ENCODE results near the gene GMIP. TPM values are rescaled to one million over a fixed set of nuclear protein-coding genes. Genes with fewer than 3 reads are reported as not detected.
A peak's percentile ranks its signal among the peaks of the same experiment; 100 is the strongest.

GMIP gene
- polyA plus RNA-seq, 3 donors: 41.4 to 91.4 (median 75.1) TPM

GRCh38 chr19:19627621-19628500 is 15.6 kb downstream of the GMIP start, which contains the start of gene LPAR2:
Gene LPAR2 (minus strand): TSS chr19:19628220. CDS start chr19:19627275, 945 bp downstream.
- peaks cover 48 to 53% of the 10 kb centered on the region in 2 donors for H3K36me3 Mint-ChIP-seq
- no peak for TF ChIP-seq CTCF (IDR thresholded peaks at IDR 0.05)
- Histone ChIP-seq H3K4me2 (replicated peaks; ENCODE audit: extremely low read depth, low read length, poor library complexity, severe bottlenecking) (peak within 1 kb of the TSS; percentile 82), H3K27ac (ENCODE audit: low read depth in 1 of 2, low read length in 2 of 2) (no peak within 1 kb of the TSS), H3K4me1 (ENCODE audit: control insufficient read depth in 1 of 2, insufficient read depth in 2 of 2, low read length in 2 of 2) (peaks cover 18 to 30% of the 10 kb centered on the region in 2 donors), H2AFZ (ENCODE audit: insufficient read depth, low read depth, low read length, poor library complexity, severe bottlenecking) (peak within 1 kb of the TSS; percentile 11), H3K79me2 (ENCODE audit: insufficient read depth, low read length) (no peaks in the 10 kb centered on the region), H3K27me3 (ENCODE audit: control insufficient read depth in 2 of 2, insufficient read depth in 2 of 2, low read length in 2 of 2) (no peaks in the 10 kb centered on the region), H4K20me1 (ENCODE audit: insufficient read depth, low read length) (peaks cover 51% of the 10 kb centered on the region), H3K9ac (ENCODE audit: insufficient read depth, low read length, poor library complexity, severe bottlenecking) (peak within 1 kb of the TSS; percentile 54), H3K36me3 (replicated peaks in 1 of 2; ENCODE audit: control insufficient read depth in 1 of 2, insufficient read depth in 2 of 2, low read length in 2 of 2) (peaks cover 41 to 48% of the 10 kb centered on the region in 2 donors), H3K4me3 (replicated peaks in 1 of 3; ENCODE audit: low read depth in 2 of 3, low read length in 3 of 3) (peak within 1 kb of the TSS; percentile 7 to 64 (median 17)), H3K9me3 (replicated peaks in 1 of 2; ENCODE audit: control insufficient read depth in 1 of 2, insufficient read depth in 1 of 2, low read length in 2 of 2) (no peaks in the 10 kb centered on the region)
- peak within 1 kb of the TSS; percentile 75 to 81 for H3K4me3 Mint-ChIP-seq
- H3K27me3 Mint-ChIP-seq (ENCODE audit: low read depth in 3 of 3): peaks cover 4 to 14% (median 12%) of the 10 kb centered on the region in 3 donors
- intact Hi-C loops (cut with micrococcal nuclease): no loop called here
- peaks cover 19% of the 10 kb centered on the region for H3K4me1 Mint-ChIP-seq
- H3K9me3 Mint-ChIP-seq: peaks cover 0 to 3% (median 2%) of the 10 kb centered on the region in 7 donors
- WGBS (ENCODE audit: insufficient coverage): under 1% methylated on average over 66 of the region's 87 CpGs
- peak within 1 kb of the TSS in 5 of 7 donors; percentile 28 to 79 (median 35) for H3K27ac Mint-ChIP-seq
- DNase-seq: peak in 1 of 3 donors; percentile 5

GRCh38 chr19:19626516-19627472 is 16.7 kb downstream of the GMIP start:
- intact Hi-C loops (cut with micrococcal nuclease): no loop called here

More at GRCh38 chr19:19626516-19627472, 16.7 kb downstream of the GMIP start:
- no peak overlapping the region for H3K27ac ChIP-seq (ENCODE audit: low read depth in 1 of 2, low read length in 2 of 2)
- Mint-ChIP-seq H3K4me1 (peaks cover 19% of the 10 kb centered on the region), H3K9me3 (peaks cover 0 to 3% (median 2%) of the 10 kb centered on the region in 7 donors), H3K4me3 (peak overlapping the region; percentile 26 to 70), H3K27ac (peak overlapping the region in 3 of 7 donors; percentile 9 to 67 (median 32)), H3K27me3 (ENCODE audit: low read depth in 3 of 3) (peaks cover 4 to 14% (median 12%) of the 10 kb centered on the region in 3 donors), H3K36me3 (peaks cover 46% of the 10 kb centered on the region in 2 donors)
- H3K4me2 ChIP-seq (replicated peaks; ENCODE audit: extremely low read depth, low read length, poor library complexity, severe bottlenecking): peak overlapping the region; percentile 82
- H4K20me1 ChIP-seq (ENCODE audit: insufficient read depth, low read length): peaks cover 41% of the 10 kb centered on the region
- no peak for TF ChIP-seq CTCF (IDR thresholded peaks at IDR 0.05)
- H3K27me3 ChIP-seq (ENCODE audit: control insufficient read depth in 2 of 2, insufficient read depth in 2 of 2, low read length in 2 of 2): no peaks in the 10 kb centered on the region
- no peak overlapping the region for H3K4me3 ChIP-seq (replicated peaks in 1 of 3; ENCODE audit: low read depth in 2 of 3, low read length in 3 of 3)
- H3K36me3 ChIP-seq (replicated peaks in 1 of 2; ENCODE audit: control insufficient read depth in 1 of 2, insufficient read depth in 2 of 2, low read length in 2 of 2): peaks cover 33 to 37% of the 10 kb centered on the region in 2 donors
- no peaks in the 10 kb centered on the region for H3K79me2 ChIP-seq (ENCODE audit: insufficient read depth, low read length)
- H3K9ac ChIP-seq (ENCODE audit: insufficient read depth, low read length, poor library complexity, severe bottlenecking): no peak overlapping the region
- DNase-seq: peak in 1 of 3 donors; percentile 3
- no peaks in the 10 kb centered on the region for H3K9me3 ChIP-seq (replicated peaks in 1 of 2; ENCODE audit: control insufficient read depth in 1 of 2, insufficient read depth in 1 of 2, low read length in 2 of 2)
- H3K4me1 ChIP-seq (ENCODE audit: control insufficient read depth in 1 of 2, insufficient read depth in 2 of 2, low read length in 2 of 2): peaks cover 18 to 30% of the 10 kb centered on the region in 2 donors
- H2AFZ ChIP-seq (ENCODE audit: insufficient read depth, low read depth, low read length, poor library complexity, severe bottlenecking): no peak overlapping the region
- WGBS (ENCODE audit: insufficient coverage): 96% methylated on average over 38 of the region's 48 CpGs
